ENCODE results near the gene PRKAR1B.
"Not testable (repeated sequence)": the region's sequence is repeated elsewhere in the genome, so short reads cannot be mapped to it uniquely, and the experiment has no call there.

PRKAR1B gene

GRCh38 chr7:746155-747061, 19.3 kb upstream of the PRKAR1B start:
- H3K4me3 ChIP-seq (ENCODE audit: low read length) = no peak overlapping the region
- DNase-seq (ENCODE audit: low read depth) = no peak
- TF ChIP-seq CTCF (conservative IDR thresholded peaks at IDR 0.05; ENCODE audit: low read length) = no peak

GRCh38 chr7:745431-746154, 18.5 kb upstream of the PRKAR1B start:
- no peak for TF ChIP-seq CTCF (conservative IDR thresholded peaks at IDR 0.05; ENCODE audit: low read length)
- DNase-seq (ENCODE audit: low read depth) = no peak
- no peak overlapping the region for H3K4me3 ChIP-seq (ENCODE audit: low read length)

GRCh38 chr7:744854-745430, 17.9 kb upstream of the PRKAR1B start:
- TF ChIP-seq CTCF (conservative IDR thresholded peaks at IDR 0.05; ENCODE audit: low read length) = no peak
- no peak overlapping the region for H3K4me3 ChIP-seq (ENCODE audit: low read length)
- no peak for DNase-seq (ENCODE audit: low read depth)

GRCh38 chr7:744128-744520, 17.0 kb upstream of the PRKAR1B start:
- not testable (repeated sequence) for H3K4me3 ChIP-seq (ENCODE audit: low read length); DNase-seq (ENCODE audit: low read depth)

- not testable (repeated sequence) for H3K4me3 ChIP-seq (ENCODE audit: low read length); DNase-seq (ENCODE audit: low read depth)
Observed at GRCh38 chr7:743341-744127, 16.5 kb upstream of the PRKAR1B start.

GRCh38 chr7:742791-743190, 15.7 kb upstream of the PRKAR1B start:
- H3K4me3 ChIP-seq (ENCODE audit: low read length) = no peak overlapping the region
- TF ChIP-seq CTCF (conservative IDR thresholded peaks at IDR 0.05; ENCODE audit: low read length) = no peak
- no peak for DNase-seq (ENCODE audit: low read depth)

- no peak for DNase-seq (ENCODE audit: low read depth)
- no peak for TF ChIP-seq CTCF (conservative IDR thresholded peaks at IDR 0.05; ENCODE audit: low read length)
- no peak overlapping the region for H3K4me3 ChIP-seq (ENCODE audit: low read length)
Observed at GRCh38 chr7:741850-742249, 14.8 kb upstream of the PRKAR1B start.

Measured in AG10803 (cell line).